Mammary epithelial cell (primary cell): ENCODE measurements around the gene PDE9A.
"Not testable (repeated sequence)": the region's sequence is repeated elsewhere in the genome, so short reads cannot be mapped to it uniquely, and the experiment has no call there.

Experiments used
- EZH2 ChIP-seq: IDR thresholded peaks from 2 replicates; pipeline ENCODE4 v1.6.1; 2012; ENCODE audit warnings: low read length, inconsistent platforms, borderline replicate concordance
- TF ChIP-seq, protein P1 (sequence below), 2 donors: IDR thresholded peaks in 1 of 2; conservative IDR thresholded peaks in 1 of 2; 2 replicates each; pipeline ENCODE4 v1.5.1; 2011 to 2012; ENCODE audit warnings: inconsistent platforms in 2 of 2, low read length in 2 of 2, mild to moderate bottlenecking in 2 of 2, control low read depth in 1 of 2, low read depth in 1 of 2; ENCODE audit not compliant: insufficient read depth in 1 of 2; ENCODE audit errors: extremely low read depth in 1 of 2

- TF ChIP-seq, protein P1, sequence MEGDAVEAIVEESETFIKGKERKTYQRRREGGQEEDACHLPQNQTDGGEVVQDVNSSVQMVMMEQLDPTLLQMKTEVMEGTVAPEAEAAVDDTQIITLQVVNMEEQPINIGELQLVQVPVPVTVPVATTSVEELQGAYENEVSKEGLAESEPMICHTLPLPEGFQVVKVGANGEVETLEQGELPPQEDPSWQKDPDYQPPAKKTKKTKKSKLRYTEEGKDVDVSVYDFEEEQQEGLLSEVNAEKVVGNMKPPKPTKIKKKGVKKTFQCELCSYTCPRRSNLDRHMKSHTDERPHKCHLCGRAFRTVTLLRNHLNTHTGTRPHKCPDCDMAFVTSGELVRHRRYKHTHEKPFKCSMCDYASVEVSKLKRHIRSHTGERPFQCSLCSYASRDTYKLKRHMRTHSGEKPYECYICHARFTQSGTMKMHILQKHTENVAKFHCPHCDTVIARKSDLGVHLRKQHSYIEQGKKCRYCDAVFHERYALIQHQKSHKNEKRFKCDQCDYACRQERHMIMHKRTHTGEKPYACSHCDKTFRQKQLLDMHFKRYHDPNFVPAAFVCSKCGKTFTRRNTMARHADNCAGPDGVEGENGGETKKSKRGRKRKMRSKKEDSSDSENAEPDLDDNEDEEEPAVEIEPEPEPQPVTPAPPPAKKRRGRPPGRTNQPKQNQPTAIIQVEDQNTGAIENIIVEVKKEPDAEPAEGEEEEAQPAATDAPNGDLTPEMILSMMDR (conservative IDR thresholded peaks at IDR 0.05 in 1 of 2, IDR thresholded peaks at IDR 0.05 in 1 of 2; ENCODE audit: extremely low read depth in 1 of 2, insufficient read depth in 1 of 2, low read depth in 1 of 2, low read length in 2 of 2), result not testable (repeated sequence)
- not testable (repeated sequence) for TF ChIP-seq EZH2
Measured at GRCh38 chr21:42615377-42615776, 38.0 kb upstream of the PDE9A start.
